ENCODE results near the gene MTPN.

The MTPN gene

DNA sequence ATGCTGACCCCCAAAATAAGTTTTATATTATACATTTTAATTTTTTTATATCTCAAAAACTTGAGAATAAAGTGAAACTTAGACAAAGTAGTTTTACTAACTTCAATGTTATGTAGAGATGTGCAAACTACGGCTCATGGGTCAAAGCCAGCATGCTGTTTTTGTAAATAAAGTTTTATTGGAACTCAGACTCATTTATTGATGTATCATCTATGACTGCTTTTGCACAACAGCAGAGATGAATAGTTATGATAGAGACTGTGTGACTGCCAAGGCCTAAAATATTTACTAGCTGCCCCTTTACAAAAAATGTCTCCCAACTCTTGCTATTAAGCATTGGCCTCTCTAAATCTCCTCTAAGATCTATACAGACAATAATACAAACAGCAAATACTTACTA lies 12.4 kb downstream of the MTPN start:
- no peak overlapping the region for H3K9ac ChIP-seq
- no peak overlapping the region for H3K4me3 ChIP-seq (ENCODE audit: low read depth, low read length)
- H3K27me3 ChIP-seq (ENCODE audit: control insufficient read depth, insufficient read depth, low read length): no peaks in the 10 kb centered on the region
- H3K27ac ChIP-seq: no peak overlapping the region
- H2AFZ ChIP-seq: no peak overlapping the region
- H3K9me3 ChIP-seq (ENCODE audit: control insufficient read depth, low read length): no peaks in the 10 kb centered on the region
- H3K36me3 ChIP-seq (ENCODE audit: control insufficient read depth, insufficient read depth, low read length): no peaks in the 10 kb centered on the region
- no peaks in the 10 kb centered on the region for H3K4me1 ChIP-seq
- TF ChIP-seq, protein P1, sequence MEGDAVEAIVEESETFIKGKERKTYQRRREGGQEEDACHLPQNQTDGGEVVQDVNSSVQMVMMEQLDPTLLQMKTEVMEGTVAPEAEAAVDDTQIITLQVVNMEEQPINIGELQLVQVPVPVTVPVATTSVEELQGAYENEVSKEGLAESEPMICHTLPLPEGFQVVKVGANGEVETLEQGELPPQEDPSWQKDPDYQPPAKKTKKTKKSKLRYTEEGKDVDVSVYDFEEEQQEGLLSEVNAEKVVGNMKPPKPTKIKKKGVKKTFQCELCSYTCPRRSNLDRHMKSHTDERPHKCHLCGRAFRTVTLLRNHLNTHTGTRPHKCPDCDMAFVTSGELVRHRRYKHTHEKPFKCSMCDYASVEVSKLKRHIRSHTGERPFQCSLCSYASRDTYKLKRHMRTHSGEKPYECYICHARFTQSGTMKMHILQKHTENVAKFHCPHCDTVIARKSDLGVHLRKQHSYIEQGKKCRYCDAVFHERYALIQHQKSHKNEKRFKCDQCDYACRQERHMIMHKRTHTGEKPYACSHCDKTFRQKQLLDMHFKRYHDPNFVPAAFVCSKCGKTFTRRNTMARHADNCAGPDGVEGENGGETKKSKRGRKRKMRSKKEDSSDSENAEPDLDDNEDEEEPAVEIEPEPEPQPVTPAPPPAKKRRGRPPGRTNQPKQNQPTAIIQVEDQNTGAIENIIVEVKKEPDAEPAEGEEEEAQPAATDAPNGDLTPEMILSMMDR (IDR thresholded peaks at IDR 0.05): no peak
- H3K79me2 ChIP-seq: peaks cover 28% of the 10 kb centered on the region
- H3K4me2 ChIP-seq (ENCODE audit: low read length): no peak overlapping the region

DNA sequence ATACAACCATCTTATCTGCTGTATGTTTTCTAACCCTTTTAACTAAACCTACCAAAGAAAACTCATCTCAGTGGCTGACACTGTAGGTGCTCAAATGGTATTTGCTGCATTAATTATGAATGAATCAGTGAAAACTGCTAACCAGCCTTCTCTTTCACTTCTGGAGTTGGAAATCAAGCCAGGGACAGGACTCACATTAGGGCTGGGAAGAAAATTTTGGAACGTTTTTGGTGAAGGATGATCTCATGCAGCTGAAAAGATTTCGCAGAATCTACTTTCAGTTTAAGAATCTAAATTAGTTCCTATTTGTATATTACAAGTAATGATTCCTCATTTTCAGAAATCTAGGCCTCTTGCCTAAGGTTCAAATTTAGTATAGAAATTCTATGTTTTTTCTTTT lies 12.9 kb downstream of the MTPN start:
- peaks cover 28% of the 10 kb centered on the region for H3K79me2 ChIP-seq
- H3K27me3 ChIP-seq (ENCODE audit: control insufficient read depth, insufficient read depth, low read length): no peaks in the 10 kb centered on the region
- no peaks in the 10 kb centered on the region for H3K9me3 ChIP-seq (ENCODE audit: control insufficient read depth, low read length)
- no peaks in the 10 kb centered on the region for H3K4me1 ChIP-seq
- no peaks in the 10 kb centered on the region for H3K36me3 ChIP-seq (ENCODE audit: control insufficient read depth, insufficient read depth, low read length)
- TF ChIP-seq, protein P1 (IDR thresholded peaks at IDR 0.05): no peak
- no peak overlapping the region for H2AFZ ChIP-seq
- no peak overlapping the region for H3K27ac ChIP-seq
- H3K4me3 ChIP-seq (ENCODE audit: low read depth, low read length): no peak overlapping the region
- H3K9ac ChIP-seq: no peak overlapping the region
- no peak overlapping the region for H3K4me2 ChIP-seq (ENCODE audit: low read length)

DNA sequence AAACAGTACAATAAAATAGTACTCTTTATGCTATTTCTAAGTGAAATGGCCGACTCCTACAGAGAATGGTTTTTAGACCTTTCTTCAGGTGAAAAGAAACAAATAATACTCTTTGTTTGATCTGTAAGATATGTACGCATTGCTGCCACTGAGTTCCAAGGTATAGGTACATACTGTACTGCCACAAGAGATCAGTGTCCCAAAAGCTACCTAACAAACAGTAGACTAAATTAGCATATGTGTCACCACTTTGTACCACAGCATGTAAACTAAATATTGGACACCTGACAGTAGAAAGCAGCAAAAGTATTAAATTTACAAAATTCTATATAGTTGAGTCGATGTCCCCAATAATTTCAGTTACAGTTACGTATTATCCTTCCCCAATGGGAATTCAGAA lies 14.4 kb downstream of the MTPN start:
- H3K27ac ChIP-seq: no peak overlapping the region
- no peaks in the 10 kb centered on the region for H3K27me3 ChIP-seq (ENCODE audit: control insufficient read depth, insufficient read depth, low read length)
- H3K4me3 ChIP-seq (ENCODE audit: low read depth, low read length): no peak overlapping the region
- TF ChIP-seq, protein P1 (IDR thresholded peaks at IDR 0.05): no peak
- H3K4me1 ChIP-seq: peaks cover 1% of the 10 kb centered on the region
- no peak overlapping the region for H2AFZ ChIP-seq
- H3K9me3 ChIP-seq (ENCODE audit: control insufficient read depth, low read length): no peaks in the 10 kb centered on the region
- no peaks in the 10 kb centered on the region for H3K36me3 ChIP-seq (ENCODE audit: control insufficient read depth, insufficient read depth, low read length)
- H3K4me2 ChIP-seq (ENCODE audit: low read length): no peak overlapping the region
- H3K9ac ChIP-seq: no peak overlapping the region
- H3K79me2 ChIP-seq: peaks cover 28% of the 10 kb centered on the region

DNA sequence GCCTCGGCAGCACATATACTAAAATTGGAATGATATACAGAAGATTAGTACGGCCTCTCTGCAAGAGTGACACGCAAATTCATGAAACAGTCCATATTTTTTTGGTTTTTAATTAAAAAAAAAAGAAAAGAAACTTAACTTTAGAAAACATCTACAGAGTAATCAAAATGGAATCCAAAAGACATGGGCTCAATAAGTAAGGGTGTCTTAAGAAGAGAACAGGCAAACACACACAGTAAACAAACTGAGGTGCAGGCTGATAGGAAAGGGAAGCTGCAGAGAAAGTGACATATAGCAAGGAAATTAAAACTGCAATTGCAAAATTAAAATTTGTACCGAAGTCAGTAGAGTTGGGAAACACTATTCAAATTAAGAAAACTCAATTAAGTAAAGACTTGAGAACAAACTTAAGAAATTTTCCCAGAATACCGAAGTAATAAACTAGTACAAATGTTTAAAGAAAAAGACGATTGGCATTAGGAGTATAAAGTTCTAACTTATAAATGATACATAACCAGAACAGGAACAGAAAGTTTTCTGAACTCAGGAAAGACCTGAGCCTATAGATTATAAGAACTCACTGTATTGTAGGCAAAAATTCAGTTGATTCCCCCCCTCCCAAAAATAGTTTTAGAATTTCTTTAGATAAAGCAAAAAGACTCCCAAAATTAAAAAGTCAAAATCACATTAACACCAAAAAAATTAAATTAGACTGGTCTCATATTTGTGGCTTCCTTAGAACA lies 16.3 kb downstream of the MTPN start:
- TF ChIP-seq, protein P1 (IDR thresholded peaks at IDR 0.05): no peak
- Histone ChIP-seq H3K9ac (no peak overlapping the region), H3K27ac (no peak overlapping the region), H2AFZ (no peak overlapping the region), H3K4me2 (ENCODE audit: low read length) (no peak overlapping the region), H3K79me2 (peaks cover 13% of the 10 kb centered on the region), H3K36me3 (ENCODE audit: control insufficient read depth, insufficient read depth, low read length) (no peaks in the 10 kb centered on the region), H3K4me3 (ENCODE audit: low read depth, low read length) (no peak overlapping the region), H3K27me3 (ENCODE audit: control insufficient read depth, insufficient read depth, low read length) (no peaks in the 10 kb centered on the region), H3K4me1 (peaks cover 5% of the 10 kb centered on the region), H3K9me3 (ENCODE audit: control insufficient read depth, low read length) (no peaks in the 10 kb centered on the region)
